ENCODE measurements around the gene THOC6.

THOC6 gene

DNA sequence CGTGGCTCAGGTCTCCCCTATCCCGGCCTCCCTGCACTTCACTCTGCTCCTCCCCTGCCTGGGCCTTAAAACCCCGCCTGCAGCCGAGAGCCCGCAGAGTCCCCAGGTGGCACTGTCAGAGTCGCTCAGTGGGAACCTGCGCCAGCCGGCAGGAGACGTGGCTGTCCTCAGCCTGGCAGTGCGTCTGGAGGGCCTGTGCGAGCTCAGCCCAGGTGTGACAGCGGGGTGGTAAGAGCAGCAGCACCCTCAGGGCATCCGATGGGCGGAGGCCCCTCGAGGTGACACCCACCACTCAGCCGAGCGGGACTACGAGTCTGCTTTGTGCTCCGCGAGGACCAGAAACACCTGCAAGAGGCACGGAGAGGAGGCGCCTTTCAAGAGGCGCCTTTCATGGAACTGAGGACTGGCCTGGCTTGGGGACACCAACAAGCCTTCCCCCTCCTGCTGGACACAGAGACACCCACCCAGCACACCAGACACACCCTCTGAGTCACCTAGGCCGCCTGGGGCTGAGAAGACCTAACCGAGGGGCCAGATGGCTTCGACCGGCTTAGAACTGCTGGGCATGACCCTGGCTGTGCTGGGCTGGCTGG, 10.9 kb upstream of the THOC6 start, which contains the start of gene CLDN9 (continued):
- TF ChIP-seq SP7 (tag by site-specific recombination; IDR thresholded peaks at IDR 0.05) (no peak), TRIM28 (IDR thresholded peaks at IDR 0.05; ENCODE audit: borderline replicate concordance, low read length) (no peak), ZNF433 (tag by site-specific recombination; IDR thresholded peaks at IDR 0.05; ENCODE audit: low read depth) (no peak), ZNF211 (tag by site-specific recombination; IDR thresholded peaks at IDR 0.05; ENCODE audit: low read depth) (no peak), ZNF398 (tag by site-specific recombination; IDR thresholded peaks at IDR 0.05) (no peak)

DNA sequence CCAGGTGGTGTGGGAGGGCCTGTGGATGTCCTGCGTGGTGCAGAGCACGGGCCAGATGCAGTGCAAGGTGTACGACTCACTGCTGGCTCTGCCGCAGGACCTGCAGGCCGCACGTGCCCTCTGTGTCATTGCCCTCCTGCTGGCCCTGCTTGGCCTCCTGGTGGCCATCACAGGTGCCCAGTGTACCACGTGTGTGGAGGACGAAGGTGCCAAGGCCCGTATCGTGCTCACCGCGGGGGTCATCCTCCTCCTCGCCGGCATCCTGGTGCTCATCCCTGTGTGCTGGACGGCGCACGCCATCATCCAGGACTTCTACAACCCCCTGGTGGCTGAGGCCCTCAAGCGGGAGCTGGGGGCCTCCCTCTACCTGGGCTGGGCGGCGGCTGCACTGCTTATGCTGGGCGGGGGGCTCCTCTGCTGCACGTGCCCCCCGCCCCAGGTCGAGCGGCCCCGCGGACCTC, 10.3 kb upstream of the THOC6 start:
- H3K36me3 ChIP-seq (ENCODE audit: control insufficient read depth in 2 of 2, insufficient read depth in 1 of 2, low read length in 2 of 2): no peaks in the 10 kb centered on the region
- H3K9me3 ChIP-seq (ENCODE audit: control insufficient read depth, insufficient read depth, low read depth, low read length): no peaks in the 10 kb centered on the region
- H3K4me3 ChIP-seq (ENCODE audit: low read depth, low read length): no peak overlapping the region
- CTCF ChIA-PET: interaction anchor here (0.6 kb wide), 1 partner anchor 29 kb away, joined by 3 read pairs; no protein-coding TSS in a partner anchor
- POLR2A ChIA-PET: no interaction called here
- H3K4me1 ChIP-seq (ENCODE audit: control insufficient read depth, insufficient read depth, low read length): no peaks in the 10 kb centered on the region; the same call in 1 of the 2 replicates
- H3K27ac ChIP-seq (ENCODE audit: extremely low read depth, low read depth, low read length): no peak overlapping the region
- TF ChIP-seq SALL2 (tag by site-specific recombination; IDR thresholded peaks at IDR 0.05; ENCODE audit: borderline replicate concordance) (no peak), ZXDB (tag by site-specific recombination; IDR thresholded peaks at IDR 0.05) (no peak), ZSCAN5A (tag by site-specific recombination; IDR thresholded peaks at IDR 0.05) (no peak), RBAK (tag by site-specific recombination; IDR thresholded peaks at IDR 0.05) (no peak), ZBTB21 (tag by site-specific recombination; IDR thresholded peaks at IDR 0.05) (no peak), ZNF48 (tag by site-specific recombination; IDR thresholded peaks at IDR 0.05) (no peak), ZNF791 (tag by site-specific recombination; IDR thresholded peaks at IDR 0.05) (no peak), ZNF626 (tag by site-specific recombination; IDR thresholded peaks at IDR 0.05) (no peak), ZNF514 (tag by site-specific recombination; IDR thresholded peaks at IDR 0.05) (no peak), ATF2 (tag by site-specific recombination; IDR thresholded peaks at IDR 0.05; ENCODE audit: low read depth) (no peak), ZNF677 (tag by site-specific recombination; IDR thresholded peaks at IDR 0.05) (no peak), ZSCAN23 (tag by site-specific recombination; IDR thresholded peaks at IDR 0.05) (no peak)
- TF ChIP-seq, protein P1, sequence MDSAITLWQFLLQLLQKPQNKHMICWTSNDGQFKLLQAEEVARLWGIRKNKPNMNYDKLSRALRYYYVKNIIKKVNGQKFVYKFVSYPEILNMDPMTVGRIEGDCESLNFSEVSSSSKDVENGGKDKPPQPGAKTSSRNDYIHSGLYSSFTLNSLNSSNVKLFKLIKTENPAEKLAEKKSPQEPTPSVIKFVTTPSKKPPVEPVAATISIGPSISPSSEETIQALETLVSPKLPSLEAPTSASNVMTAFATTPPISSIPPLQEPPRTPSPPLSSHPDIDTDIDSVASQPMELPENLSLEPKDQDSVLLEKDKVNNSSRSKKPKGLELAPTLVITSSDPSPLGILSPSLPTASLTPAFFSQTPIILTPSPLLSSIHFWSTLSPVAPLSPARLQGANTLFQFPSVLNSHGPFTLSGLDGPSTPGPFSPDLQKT (IDR thresholded peaks at IDR 0.05; ENCODE audit: borderline replicate concordance, low read depth, low read length): no peak
- TF ChIP-seq, protein P2, sequence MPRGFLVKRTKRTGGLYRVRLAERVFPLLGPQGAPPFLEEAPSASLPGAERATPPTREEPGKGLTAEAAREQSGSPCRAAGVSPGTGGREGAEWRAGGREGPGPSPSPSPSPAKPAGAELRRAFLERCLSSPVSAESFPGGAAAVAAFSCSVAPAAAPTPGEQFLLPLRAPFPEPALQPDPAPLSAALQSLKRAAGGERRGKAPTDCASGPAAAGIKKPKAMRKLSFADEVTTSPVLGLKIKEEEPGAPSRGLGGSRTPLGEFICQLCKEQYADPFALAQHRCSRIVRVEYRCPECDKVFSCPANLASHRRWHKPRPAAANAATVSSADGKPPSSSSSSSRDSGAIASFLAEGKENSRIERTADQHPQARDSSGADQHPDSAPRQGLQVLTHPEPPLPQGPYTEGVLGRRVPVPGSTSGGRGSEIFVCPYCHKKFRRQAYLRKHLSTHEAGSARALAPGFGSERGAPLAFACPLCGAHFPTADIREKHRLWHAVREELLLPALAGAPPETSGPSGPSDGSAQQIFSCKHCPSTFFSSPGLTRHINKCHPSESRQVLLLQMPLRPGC (tag by site-specific recombination; IDR thresholded peaks at IDR 0.05): no peak
- TF ChIP-seq, protein P3, sequence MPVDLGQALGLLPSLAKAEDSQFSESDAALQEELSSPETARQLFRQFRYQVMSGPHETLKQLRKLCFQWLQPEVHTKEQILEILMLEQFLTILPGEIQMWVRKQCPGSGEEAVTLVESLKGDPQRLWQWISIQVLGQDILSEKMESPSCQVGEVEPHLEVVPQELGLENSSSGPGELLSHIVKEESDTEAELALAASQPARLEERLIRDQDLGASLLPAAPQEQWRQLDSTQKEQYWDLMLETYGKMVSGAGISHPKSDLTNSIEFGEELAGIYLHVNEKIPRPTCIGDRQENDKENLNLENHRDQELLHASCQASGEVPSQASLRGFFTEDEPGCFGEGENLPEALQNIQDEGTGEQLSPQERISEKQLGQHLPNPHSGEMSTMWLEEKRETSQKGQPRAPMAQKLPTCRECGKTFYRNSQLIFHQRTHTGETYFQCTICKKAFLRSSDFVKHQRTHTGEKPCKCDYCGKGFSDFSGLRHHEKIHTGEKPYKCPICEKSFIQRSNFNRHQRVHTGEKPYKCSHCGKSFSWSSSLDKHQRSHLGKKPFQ (tag by site-specific recombination; IDR thresholded peaks at IDR 0.05): no peak
- TF ChIP-seq, protein P4, sequence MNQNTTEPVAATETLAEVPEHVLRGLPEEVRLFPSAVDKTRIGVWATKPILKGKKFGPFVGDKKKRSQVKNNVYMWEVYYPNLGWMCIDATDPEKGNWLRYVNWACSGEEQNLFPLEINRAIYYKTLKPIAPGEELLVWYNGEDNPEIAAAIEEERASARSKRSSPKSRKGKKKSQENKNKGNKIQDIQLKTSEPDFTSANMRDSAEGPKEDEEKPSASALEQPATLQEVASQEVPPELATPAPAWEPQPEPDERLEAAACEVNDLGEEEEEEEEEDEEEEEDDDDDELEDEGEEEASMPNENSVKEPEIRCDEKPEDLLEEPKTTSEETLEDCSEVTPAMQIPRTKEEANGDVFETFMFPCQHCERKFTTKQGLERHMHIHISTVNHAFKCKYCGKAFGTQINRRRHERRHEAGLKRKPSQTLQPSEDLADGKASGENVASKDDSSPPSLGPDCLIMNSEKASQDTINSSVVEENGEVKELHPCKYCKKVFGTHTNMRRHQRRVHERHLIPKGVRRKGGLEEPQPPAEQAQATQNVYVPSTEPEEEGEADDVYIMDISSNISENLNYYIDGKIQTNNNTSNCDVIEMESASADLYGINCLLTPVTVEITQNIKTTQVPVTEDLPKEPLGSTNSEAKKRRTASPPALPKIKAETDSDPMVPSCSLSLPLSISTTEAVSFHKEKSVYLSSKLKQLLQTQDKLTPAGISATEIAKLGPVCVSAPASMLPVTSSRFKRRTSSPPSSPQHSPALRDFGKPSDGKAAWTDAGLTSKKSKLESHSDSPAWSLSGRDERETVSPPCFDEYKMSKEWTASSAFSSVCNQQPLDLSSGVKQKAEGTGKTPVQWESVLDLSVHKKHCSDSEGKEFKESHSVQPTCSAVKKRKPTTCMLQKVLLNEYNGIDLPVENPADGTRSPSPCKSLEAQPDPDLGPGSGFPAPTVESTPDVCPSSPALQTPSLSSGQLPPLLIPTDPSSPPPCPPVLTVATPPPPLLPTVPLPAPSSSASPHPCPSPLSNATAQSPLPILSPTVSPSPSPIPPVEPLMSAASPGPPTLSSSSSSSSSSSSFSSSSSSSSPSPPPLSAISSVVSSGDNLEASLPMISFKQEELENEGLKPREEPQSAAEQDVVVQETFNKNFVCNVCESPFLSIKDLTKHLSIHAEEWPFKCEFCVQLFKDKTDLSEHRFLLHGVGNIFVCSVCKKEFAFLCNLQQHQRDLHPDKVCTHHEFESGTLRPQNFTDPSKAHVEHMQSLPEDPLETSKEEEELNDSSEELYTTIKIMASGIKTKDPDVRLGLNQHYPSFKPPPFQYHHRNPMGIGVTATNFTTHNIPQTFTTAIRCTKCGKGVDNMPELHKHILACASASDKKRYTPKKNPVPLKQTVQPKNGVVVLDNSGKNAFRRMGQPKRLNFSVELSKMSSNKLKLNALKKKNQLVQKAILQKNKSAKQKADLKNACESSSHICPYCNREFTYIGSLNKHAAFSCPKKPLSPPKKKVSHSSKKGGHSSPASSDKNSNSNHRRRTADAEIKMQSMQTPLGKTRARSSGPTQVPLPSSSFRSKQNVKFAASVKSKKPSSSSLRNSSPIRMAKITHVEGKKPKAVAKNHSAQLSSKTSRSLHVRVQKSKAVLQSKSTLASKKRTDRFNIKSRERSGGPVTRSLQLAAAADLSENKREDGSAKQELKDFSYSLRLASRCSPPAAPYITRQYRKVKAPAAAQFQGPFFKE (tag by site-specific recombination; IDR thresholded peaks at IDR 0.05; ENCODE audit: borderline replicate concordance): no peak

Data from HEK293 (cell line).